Right lobe of liver (tissue), 6 donors: ENCODE measurements around the gene NPEPL1. TPM values are rescaled to one million over a fixed set of nuclear protein-coding genes. Genes with fewer than 3 reads are reported as not detected.

Experiments used
- ATAC-seq, 4 donors: fragments of 200-7000 bp; cut with Tn5 transposase; one replicate each; pipeline ENCODE4 v1.9.1; 2020; ENCODE audit warnings: mild to moderate bottlenecking in 4 of 4, moderate library complexity in 4 of 4
- DNase-seq, 3 donors: peaks; one replicate each; pipeline ENCODE4 v3.0.0-alpha.2; 2020
- H3K27ac ChIP-seq, 3 donors: fragments of 200-600 bp; one replicate each; pipeline ENCODE4 v1.8.0; 2022
- H3K27me3 ChIP-seq, 2 donors: fragments of 200-600 bp; one replicate each; pipeline ENCODE4 v1.8.0; 2022
- H3K36me3 ChIP-seq, 4 donors: fragments of 200-600 bp; sonication (generic) in 1 of 4; one replicate each; pipeline versions ENCODE4 v1.5.1 to v1.8.0; 2017 to 2022; ENCODE audit warnings: control low read depth in 1 of 4
- H3K4me1 ChIP-seq, 4 donors: fragments of 200-600 bp; sonication (generic) in 1 of 4; one replicate each; pipeline versions ENCODE4 v1.5.1 to v1.8.0; 2017 to 2022; ENCODE audit warnings: control low read depth in 1 of 4
- H3K4me3 ChIP-seq, 3 donors: fragments of 200-600 bp; one replicate each; pipeline ENCODE4 v1.8.0; 2022
- H3K9me3 ChIP-seq, 4 donors: fragments of 200-600 bp; sonication (generic) in 1 of 4; one replicate each; pipeline versions ENCODE4 v1.5.1 to v1.8.0; 2017 to 2022; ENCODE audit warnings: control low read depth in 1 of 4
- CTCF ChIP-seq, 4 donors: fragments of 200-600 bp in 3 of 4; fragments of 450-650 bp in 1 of 4; IDR thresholded peaks; one replicate each; pipeline versions ENCODE4 v1.5.1 to v1.8.0; 2016 to 2022; ENCODE audit warnings: antibody characterized with exemption in 4 of 4, mild to moderate bottlenecking in 2 of 4
- POLR2A ChIP-seq: fragments of 450-650 bp; IDR thresholded peaks from one replicate; pipeline ENCODE4 v1.6.1; 2017; ENCODE audit warnings: antibody characterized with exemption, mild to moderate bottlenecking
- WGBS: methylation state at CpG from one replicate; pipeline ENCODE4 v1.1.6; 2018; ENCODE audit warnings: low coverage, low lambda C conversion rate; ENCODE audit not compliant: insufficient coverage; ENCODE audit errors: missing lambda C conversion rate; 5-methylcytosine and 5-hydroxymethylcytosine counted together
- intact Hi-C, 2 donors: fragments of 100-400 bp; cut with DNase I; formaldehyde crosslinking; loops; one replicate each; pipeline versions ENCODE4 v1.11.2 to v1.14.1; 2022
- total RNA-seq, 6 experiments: library from RNA; depleted of rRNA in 2 of 6; stranded (reverse); fragments of >200 nt in 2 of 6; fragmentation: NEBNext Ultra II Directional in 3 of 6; extraction: Animal tissue kit (Norgen Biotek cat#: 25700) in 3 of 6; gene quantifications; one replicate each; pipeline versions ENCODE4 v1.1.0 to v1.2.4, GENCODE V29; 2016 to 2023
- donor health status: DM: no; HTN: yes; CAD: no.
- donor health status: DM: no; HTN: no; CAD: no.
- donor health status: DM: no; HTN: no; CAD: no.
- donor health status: DM: no; HTN: yes; CAD: no.
- donor health status: DM: no; HTN: yes; CAD: no.

Gene NPEPL1
- total RNA-seq, 6 experiments from 2014 or later: 7.7 to 13.9 (median 10.1) TPM

GRCh38 chr20:58682656-58683531, 9.7 kb upstream of the NPEPL1 start:
- Histone ChIP-seq H3K4me3 (no peak overlapping the region), H3K27me3 (no peaks in the 10 kb centered on the region), H3K4me1 (no peaks in the 10 kb centered on the region), H3K9me3 (no peaks in the 10 kb centered on the region), H3K36me3 (peaks cover 0 to 6% (median 0%) of the 10 kb centered on the region in 4 donors), H3K27ac (no peak overlapping the region)
- no peak for ATAC-seq
- no peak for TF ChIP-seq CTCF (IDR thresholded peaks at IDR 0.05)
- TF ChIP-seq POLR2A: no peak
- WGBS: 86% methylated on average over 11 of the region's 11 CpGs
- DNase-seq: no peak
- intact Hi-C loops: no loop called here

- 89% methylated on average over 2 of the region's 2 CpGs for WGBS
- H3K27ac ChIP-seq: no peak overlapping the region
- ATAC-seq: no peak
Measured at GRCh38 chr20:58684291-58684690, 8.3 kb upstream of the NPEPL1 start.

GRCh38 chr20:58685988-58686387, 6.6 kb upstream of the NPEPL1 start:
- H3K27ac ChIP-seq: no peak overlapping the region
- WGBS: 85% methylated on average over 5 of the region's 5 CpGs
- H3K27me3 ChIP-seq: no peaks in the 10 kb centered on the region
- intact Hi-C loops: no loop called here
- no peak for DNase-seq
- no peak for ATAC-seq
- no peaks in the 10 kb centered on the region for H3K36me3 ChIP-seq
- no peak for TF ChIP-seq POLR2A
- TF ChIP-seq CTCF (IDR thresholded peaks at IDR 0.05): no peak
- no peak overlapping the region for H3K4me3 ChIP-seq
- H3K4me1 ChIP-seq: no peaks in the 10 kb centered on the region
- H3K9me3 ChIP-seq: no peaks in the 10 kb centered on the region

More at GRCh38 chr20:58684291-58684690, 8.3 kb upstream of the NPEPL1 start:
- H3K36me3 ChIP-seq: peaks cover 0 to 6% (median 0%) of the 10 kb centered on the region in 4 donors
- H3K27me3 ChIP-seq: no peaks in the 10 kb centered on the region
- no peaks in the 10 kb centered on the region for H3K4me1 ChIP-seq
- no peak for DNase-seq
- intact Hi-C loops: no loop called here
- no peaks in the 10 kb centered on the region for H3K9me3 ChIP-seq
- TF ChIP-seq POLR2A (no peak), CTCF (IDR thresholded peaks at IDR 0.05) (no peak)
- no peak overlapping the region for H3K4me3 ChIP-seq

GRCh38 chr20:58688414-58688813, 4.2 kb upstream of the NPEPL1 start:
- no peak for ATAC-seq
- H3K4me3 ChIP-seq: no peak overlapping the region
- peaks cover 0 to 3% (median 1%) of the 10 kb centered on the region in 4 donors for H3K4me1 ChIP-seq
- no peak overlapping the region for H3K27ac ChIP-seq
- no peak for DNase-seq
- TF ChIP-seq CTCF (IDR thresholded peaks at IDR 0.05) (no peak), POLR2A (no peak)
- WGBS: 95% methylated on average over 4 of the region's 4 CpGs
- intact Hi-C loops: no loop called here
- no peaks in the 10 kb centered on the region for H3K36me3 ChIP-seq
- no peaks in the 10 kb centered on the region for H3K27me3 ChIP-seq
- no peaks in the 10 kb centered on the region for H3K9me3 ChIP-seq
